Heart right ventricle (tissue), 16 donors: ENCODE measurements around the gene RDH5. TPM values are rescaled to one million over a fixed set of nuclear protein-coding genes. Genes with fewer than 3 reads are reported as not detected.

Experiments used
- ATAC-seq, 8 donors: fragments of 200-7000 bp; cut with Tn5 transposase; one replicate each; pipeline ENCODE4 v1.9.1; 2020; ENCODE audit warnings: mild to moderate bottlenecking in 8 of 8, moderate library complexity in 8 of 8, moderate number of reproducible peaks in 1 of 8
- DNase-seq, 2 donors: peaks; one replicate each; pipeline ENCODE4 v3.0.0-alpha.2; 2020
- H3K27ac ChIP-seq, 10 donors: fragments of 200-600 bp; sonication (generic) in 2 of 10; one replicate each; pipeline versions ENCODE4 v1.5.0 to v1.8.0; 2020 to 2022; ENCODE audit warnings: mild to moderate bottlenecking in 3 of 10
- H3K27me3 ChIP-seq, 7 donors: fragments of 200-600 bp; one replicate each; pipeline ENCODE4 v1.8.0; 2021 to 2022; ENCODE audit warnings: mild to moderate bottlenecking in 2 of 7
- H3K36me3 ChIP-seq, 9 donors: fragments of 200-600 bp; sonication (generic) in 1 of 9; one replicate each; pipeline versions ENCODE4 v1.5.0 to v1.8.0; 2020 to 2022; ENCODE audit warnings: mild to moderate bottlenecking in 2 of 9
- H3K4me1 ChIP-seq, 9 donors: fragments of 200-600 bp; sonication (generic) in 1 of 9; one replicate each; pipeline versions ENCODE4 v1.5.0 to v1.8.0; 2020 to 2022; ENCODE audit warnings: mild to moderate bottlenecking in 4 of 9
- H3K4me3 ChIP-seq, 10 donors: fragments of 200-600 bp; sonication (generic) in 2 of 10; one replicate each; pipeline versions ENCODE4 v1.5.0 to v1.8.0; 2020 to 2022; ENCODE audit warnings: mild to moderate bottlenecking in 7 of 10, moderate library complexity in 2 of 10
- H3K9me3 ChIP-seq, 11 donors: fragments of 200-600 bp in 10 of 11; sonication (generic) in 2 of 11; one replicate each; pipeline versions ENCODE4 v1.5.0 to v1.8.0; 2013 to 2022; ENCODE audit warnings: mild to moderate bottlenecking in 2 of 11, control low read depth in 1 of 11, moderate library complexity in 1 of 11
- CTCF ChIP-seq, 9 donors: fragments of 200-600 bp; sonication (generic) in 2 of 9; IDR thresholded peaks; one replicate each; pipeline versions ENCODE4 v1.5.0 to v1.8.0; 2021 to 2022; ENCODE audit warnings: antibody characterized with exemption in 9 of 9, mild to moderate bottlenecking in 5 of 9, moderate library complexity in 1 of 9
- WGBS, 2 donors: extraction: QIAGEN DNeasy Blood & Tissue Kit; methylation state at CpG; one replicate each; pipeline ENCODE4 v1.1.7; 2013; ENCODE audit warnings: inconsistent platforms in 1 of 2; 5-methylcytosine and 5-hydroxymethylcytosine counted together
- intact Hi-C, 10 donors: fragments of 100-400 bp; cut with DNase I; formaldehyde crosslinking; loops; one replicate each; pipeline versions ENCODE4 v1.11.1 to v1.14.2; 2022
- polyA plus RNA-seq, 2 donors: library from polyadenylated mRNA; stranded (reverse); fragments of 200-250 nt; gene quantifications; one replicate each; pipeline ENCODE4 v1.2.3, GENCODE V29; 2013
- total RNA-seq, 10 donors: library from RNA; stranded (reverse); fragmentation: NEBNext Ultra II Directional in 3 of 10; extraction: Animal tissue kit (Norgen Biotek cat#: 25700) in 3 of 10; gene quantifications; one replicate each; pipeline versions ENCODE4 v1.2.1 to v1.2.4, GENCODE V29; 2021 to 2023
- donor health status: Arrhythmogenic right ventricular cardiomyopathy.
- donor health status: ischemic (EF 13 %, LVEDD 7.1; RV severe dilation, severe dysfunction).
- donor health status: healthy with polysubstance abuse.
- donor health status: DM: no; HTN: yes; CAD: no.
- donor health status: DM: no; HTN: no; CAD: no.
- donor health status: ischemic (EF 25% LVEDD 6.9; RV normal size, moderate dysfunction).
- donor health status: ischemic (EF 25% LVEDD 5.7; RV mildly dilated, moderate dysfunction).
- donor health status: healthy.
- donor health status: DM: yes; HTN: yes; CAD: no.
- donor health status: Ischemic cardiomyopathy.
- donor health status: ischemic (EF 35%, LVEDD 5.7; RV mildly dilated, moderate dysfunction).
- donor health status: nonischemic (EF 11% LVEDD 7.7; RV severe dilation, severe dysfunction).
- donor health status: DM: yes; HTN: yes; CAD: no.
- donor health status: PGD.
- donor health status: ischemic (EF 29% LVEDD 5.4; RV normal size, mild dysfunction).
- donor health status: nonischemic (EF 23%, LVEDD 6.1; RV moderate dilation, normal function).

RDH5 gene
- total and polyA plus RNA-seq, 12 donors, result 4.9 to 54.5 (median 15.2) TPM

- no peak for TF ChIP-seq CTCF (IDR thresholded peaks at IDR 0.05)
- intact Hi-C loops, result loop anchor here in 7 of 10 donors (2.0 to 5.0 kb wide), 4 partner anchors 37 to 54 kb away; partner anchors contain the start of genes RDH5 (in 6 of the 7) and CD63 (in 1 of the 7)
- no peak for ATAC-seq
- Histone ChIP-seq H3K9me3 (no peaks in the 10 kb centered on the region), H3K4me1 (peaks cover 0 to 17% (median 14%) of the 10 kb centered on the region in 9 donors), H3K27ac (no peak overlapping the region), H3K4me3 (no peak overlapping the region), H3K36me3 (peaks cover 0 to 43% (median 15%) of the 10 kb centered on the region in 9 donors), H3K27me3 (no peaks in the 10 kb centered on the region)
- WGBS, 2 donors, result 88 to 95% methylated on average over 7 of the region's 7 CpGs
- DNase-seq, result no peak
Measured at GRCh38 chr12:55683676-55684075, 36.5 kb upstream of the RDH5 start.

GRCh38 chr12:55684761-55685370 is 35.3 kb upstream of the RDH5 start:
- no peak overlapping the region for H3K27ac ChIP-seq
- TF ChIP-seq CTCF (IDR thresholded peaks at IDR 0.05), result no peak
- no peak overlapping the region for H3K4me3 ChIP-seq
- no peaks in the 10 kb centered on the region for H3K9me3 ChIP-seq
- H3K36me3 ChIP-seq, result peaks cover 0 to 51% (median 17%) of the 10 kb centered on the region in 9 donors
- DNase-seq (no peak), ATAC-seq (no peak)
- intact Hi-C loops, result loop anchor here in 6 of 10 donors (5.0 kb wide), 3 partner anchors 37 to 52 kb away; partner anchors contain the start of genes RDH5 (in 5 of the 6) and CD63 (in 1 of the 6)
- peaks cover 0 to 17% (median 14%) of the 10 kb centered on the region in 9 donors for H3K4me1 ChIP-seq
- WGBS, 2 donors, result 91 to 93% methylated on average over 20 of the region's 20 CpGs
- no peaks in the 10 kb centered on the region for H3K27me3 ChIP-seq

GRCh38 chr12:55685671-55686070 is 34.5 kb upstream of the RDH5 start:
- WGBS, 2 donors, result 86 to 87% methylated on average over 5 of the region's 5 CpGs
- H3K9me3 ChIP-seq, result no peaks in the 10 kb centered on the region
- ATAC-seq (no peak), DNase-seq (no peak)
- H3K27me3 ChIP-seq, result no peaks in the 10 kb centered on the region
- peaks cover 0 to 51% (median 17%) of the 10 kb centered on the region in 9 donors for H3K36me3 ChIP-seq
- H3K27ac ChIP-seq, result no peak overlapping the region
- no peak for TF ChIP-seq CTCF (IDR thresholded peaks at IDR 0.05)
- H3K4me3 ChIP-seq, result no peak overlapping the region
- H3K4me1 ChIP-seq, result peaks cover 0 to 17% (median 14%) of the 10 kb centered on the region in 9 donors
- intact Hi-C loops, result no loop called here

- no peak overlapping the region for H3K4me3 ChIP-seq
- intact Hi-C loops, result no loop called here
- peaks cover 0 to 10% (median 8%) of the 10 kb centered on the region in 9 donors for H3K4me1 ChIP-seq
- TF ChIP-seq CTCF (IDR thresholded peaks at IDR 0.05), result no peak
- H3K27me3 ChIP-seq, result no peaks in the 10 kb centered on the region
- WGBS, 2 donors, result 86 to 90% methylated on average over 9 of the region's 9 CpGs
- ATAC-seq (peak in 3 of 8 donors; percentile 4 to 16 (median 13)), DNase-seq (no peak)
- H3K36me3 ChIP-seq, result peaks cover 0 to 57% (median 21%) of the 10 kb centered on the region in 9 donors
- H3K9me3 ChIP-seq, result no peaks in the 10 kb centered on the region
- H3K27ac ChIP-seq, result no peak overlapping the region
Measured at GRCh38 chr12:55686366-55687010, 33.7 kb upstream of the RDH5 start.
